A549 (cell line): ENCODE measurements around the gene FMNL3. TPM values are rescaled to one million over a fixed set of nuclear protein-coding genes. Genes with fewer than 3 reads are reported as not detected.

Experiments
- ATAC-seq, 2 experiments: fragments of 200-7000 bp in 1 of 2; fragments of >200 bp in 1 of 2; cut with Nextera tagmentation in 1 of 2; cut with Tn5 transposase in 1 of 2; 3 replicates each; pipeline versions ENCODE4 v1.8.0 to v1.9.1; 2018 to 2020; ENCODE audit warnings: mild to moderate bottlenecking in 1 of 2, moderate library complexity in 1 of 2
- CTCF ChIA-PET: fragments of 300-600 bp; sonication (Branson Sonifier 250); formaldehyde crosslinking; extraction: SDS; loops from one replicate; lab custom pipeline; 2021; ENCODE audit warnings: antibody characterized with exemption, inconsistent platforms; lab: Yijun Ruan, JAX
- POLR2A ChIA-PET: fragments of 350-600 bp; formaldehyde crosslinking; extraction: SDS; loops from one replicate; lab custom pipeline; 2021; ENCODE audit warnings: antibody characterized with exemption, inconsistent platforms; lab: Yijun Ruan, JAX
- DNase-seq, 2 experiments: peaks; one replicate each; pipeline versions ENCODE4 v3.0.0 to v3.0.0-alpha.2; 2011 to 2016; ENCODE audit warnings: low read depth in 1 of 2, low spot score in 1 of 2
- FAIRE-seq: peaks from 2 replicates; lab custom pipeline; 2011; peaks lifted over from hg19 to GRCh38; lab: Jason Lieb, UNC
- H3K27ac ChIP-seq, 2 experiments: fragments of >200 bp; sonication (Bioruptor Twin); formaldehyde crosslinking; 3 replicates each; pipeline ENCODE4 v1.5.1; 2016 to 2017
- H3K4me1 ChIP-seq: fragments of >200 bp; sonication (Bioruptor Twin); formaldehyde crosslinking; 3 replicates; pipeline ENCODE4 v1.6.1; 2016
- H3K4me2 ChIP-seq: fragments of >200 bp; sonication (Bioruptor Twin); formaldehyde crosslinking; 3 replicates; pipeline ENCODE4 v1.6.1; 2016
- H3K4me3 ChIP-seq: fragments of >200 bp; sonication (Bioruptor Twin); formaldehyde crosslinking; 3 replicates; pipeline ENCODE4 v1.5.1; 2016
- H3K9me3 ChIP-seq: fragments of >200 bp; sonication (Bioruptor Twin); formaldehyde crosslinking; 3 replicates; pipeline ENCODE4 v1.6.1; 2016
- BHLHE40 ChIP-seq: IDR thresholded peaks from 2 replicates; pipeline ENCODE4 v1.6.1; 2012; ENCODE audit warnings: low read depth, low read length, inconsistent platforms
- CBX2 ChIP-seq: fragments of 200-600 bp; sonication (generic); IDR thresholded peaks from 2 replicates; pipeline ENCODE4 v1.6.1; 2016; ENCODE audit warnings: low read depth, mild to moderate bottlenecking, borderline replicate concordance
- CBX8 ChIP-seq: fragments of 200-600 bp; sonication (generic); IDR thresholded peaks from 2 replicates; pipeline ENCODE4 v1.6.1; 2016
- CEBPB ChIP-seq, 2 experiments: fragments of >200 bp in 1 of 2; sonication (Bioruptor Twin) in 1 of 2; formaldehyde crosslinking in 1 of 2; IDR thresholded peaks; 2 replicates each; pipeline ENCODE4 v1.6.1; 2012 to 2016
- CTCF ChIP-seq: fragments of >200 bp; sonication (Bioruptor Twin); formaldehyde crosslinking; IDR thresholded peaks from 3 replicates; pipeline ENCODE4 v1.5.1; 2016
- EHF ChIP-seq: fragments of 250-450 bp; sonication (Bioruptor Pico); IDR thresholded peaks from 2 replicates; pipeline ENCODE4 v1.5.0; 2020; ENCODE audit warnings: mild to moderate bottlenecking
- EHMT2 ChIP-seq: fragments of 200-600 bp; sonication (generic); IDR thresholded peaks from 2 replicates; pipeline ENCODE4 v1.6.1; 2016; ENCODE audit warnings: antibody characterized with exemption, low read depth, mild to moderate bottlenecking, moderate library complexity
- ESRRA ChIP-seq: fragments of 150-350 bp; IDR thresholded peaks from 2 replicates; pipeline ENCODE4 v1.6.1; 2014; ENCODE audit warnings: mild to moderate bottlenecking, low read length, borderline replicate concordance
- FOSB ChIP-seq: fragments of 250-450 bp; sonication (Bioruptor Pico); IDR thresholded peaks from 2 replicates; pipeline ENCODE4 v1.5.0; 2020; ENCODE audit warnings: mild to moderate bottlenecking, moderate library complexity
- HEYL ChIP-seq: fragments of 250-450 bp; sonication (Bioruptor Pico); IDR thresholded peaks from 2 replicates; pipeline ENCODE4 v1.8.0; 2021; ENCODE audit warnings: mild to moderate bottlenecking, moderate library complexity
- HOXA7 ChIP-seq: fragments of 250-450 bp; sonication (Bioruptor Pico); IDR thresholded peaks from 2 replicates; pipeline ENCODE4 v1.5.0; 2020; ENCODE audit warnings: mild to moderate bottlenecking, moderate library complexity
- HOXB13 ChIP-seq: fragments of 250-450 bp; sonication (Bioruptor Pico); IDR thresholded peaks from 2 replicates; pipeline ENCODE4 v1.5.0; 2020; ENCODE audit warnings: low read depth, mild to moderate bottlenecking, moderate library complexity
- JUN ChIP-seq, 2 experiments: fragments of >200 bp; sonication (Bioruptor Twin); formaldehyde crosslinking; IDR thresholded peaks; 2 replicates in 1 of 2; 3 replicates in 1 of 2; pipeline ENCODE4 v1.6.1; 2016 to 2017
- JUNB ChIP-seq: fragments of >200 bp; sonication (Bioruptor Twin); formaldehyde crosslinking; IDR thresholded peaks from 2 replicates; pipeline ENCODE4 v1.6.1; 2016
- KDM5A ChIP-seq: fragments of 200-600 bp; sonication (generic); IDR thresholded peaks from 2 replicates; pipeline ENCODE4 v1.6.1; 2016; ENCODE audit warnings: antibody characterized with exemption, mild to moderate bottlenecking
- MAFK ChIP-seq: fragments of 450-650 bp; IDR thresholded peaks from 2 replicates; pipeline ENCODE4 v1.6.1; 2014; ENCODE audit not compliant: partially characterized antibody
- PBX3 ChIP-seq: IDR thresholded peaks from 2 replicates; pipeline ENCODE4 v1.6.1; 2012
- POLR2A ChIP-seq: IDR thresholded peaks from 2 replicates; pipeline ENCODE4 v1.6.1; 2012; ENCODE audit warnings: mild to moderate bottlenecking, low read length
- RCOR1 ChIP-seq: fragments of 150-350 bp; IDR thresholded peaks from 2 replicates; pipeline ENCODE4 v1.6.1; 2014; ENCODE audit warnings: antibody characterized with exemption, low read length, low read depth
- RFX5 ChIP-seq: fragments of 450-650 bp; IDR thresholded peaks from 2 replicates; pipeline ENCODE4 v1.7.1; 2014; ENCODE audit warnings: antibody characterized with exemption, mild to moderate bottlenecking, moderate library complexity
- SREBF2 ChIP-seq: fragments of 450-650 bp; IDR thresholded peaks from 2 replicates; pipeline ENCODE4 v1.6.1; 2014; ENCODE audit warnings: mild to moderate bottlenecking, moderate library complexity
- TFCP2L1 ChIP-seq: fragments of 250-450 bp; sonication (Bioruptor Pico); IDR thresholded peaks from 2 replicates; pipeline ENCODE4 v1.5.0; 2021; ENCODE audit warnings: mild to moderate bottlenecking
- ZFP36 ChIP-seq: fragments of 450-650 bp; IDR thresholded peaks from 2 replicates; pipeline ENCODE4 v1.6.1; 2014; ENCODE audit warnings: borderline replicate concordance; ENCODE audit not compliant: partially characterized antibody
- ZNF302 ChIP-seq: fragments of 250-450 bp; sonication (Bioruptor Pico); IDR thresholded peaks from 2 replicates; pipeline ENCODE4 v1.9.0; 2021; ENCODE audit warnings: inconsistent platforms, mild to moderate bottlenecking, moderate library complexity
- ZSCAN20 ChIP-seq: fragments of 250-450 bp; sonication (Bioruptor Pico); IDR thresholded peaks from 2 replicates; pipeline ENCODE4 v1.8.0; 2022; ENCODE audit warnings: mild to moderate bottlenecking, moderate library complexity
- WGBS: methylation state at CpG from one replicate; pipeline ENCODE4 v1.1.6; 2017; ENCODE audit errors: missing lambda C conversion rate; 5-methylcytosine and 5-hydroxymethylcytosine counted together
- polyA plus RNA-seq, 4 experiments: library from polyadenylated mRNA; depleted of rRNA in 3 of 4; stranded (reverse); fragments of >200 nt; fragmentation: RNase III in 1 of 4; extraction: RNeasy Plus Mini Kit Qiagen cat#74134 plus additional on column Dnase treatment in 1 of 4; gene quantifications; 2 replicates in 3 of 4; 3 replicates in 1 of 4; pipeline ENCODE4 v1.2.3, GENCODE V29; 2011 to 2017

FMNL3 gene
- polyA plus RNA-seq, 2 of the 4 experiments (the other 2 are of a cell fraction): 1.7 TPM

GRCh38 chr12:49698619-49699545, 8.3 kb downstream of the FMNL3 start:
- no peak overlapping the region for H3K27ac ChIP-seq
- H3K9me3 ChIP-seq: no peaks in the 10 kb centered on the region
- DNase-seq (no peak), ATAC-seq (peak in 1 of 2 experiments; percentile 24; a peak in 2 of 6 replicates), FAIRE-seq (no peak)
- ChIA-PET POLR2A (interaction anchor here (1.9 kb wide), 1 partner anchor 43 kb away, joined by 5 read pairs; the partner anchor contains the start of gene TMBIM6), CTCF (interaction anchor here (0.6 to 1.5 kb wide), 6 partner anchors 9 to 141 kb away, joined by 3 to 7 read pairs (median 3); no protein-coding TSS in a partner anchor)
- no peak for TF ChIP-seq PBX3
- no peak for TF ChIP-seq ZSCAN20
- no peak for TF ChIP-seq POLR2A
- TF ChIP-seq CTCF: no peak
- no peak for TF ChIP-seq EHMT2
- no peak for TF ChIP-seq ZNF302
- no peak for TF ChIP-seq TFCP2L1
- no peak for TF ChIP-seq CEBPB (IDR thresholded peaks at IDR 0.05)
- no peak for TF ChIP-seq ZFP36
- no peak for TF ChIP-seq CBX2
- TF ChIP-seq SREBF2: no peak
- TF ChIP-seq HOXB13 (CRISPR knock-in tag): no peak
- TF ChIP-seq JUNB: no peak
- TF ChIP-seq RFX5: no peak
- no peak for TF ChIP-seq BHLHE40
- no peak for TF ChIP-seq EHF (CRISPR knock-in tag)
- no peak overlapping the region for H3K4me3 ChIP-seq
- H3K4me1 ChIP-seq: 0 out of 3 replicates have a peak, but pooled peaks cover 4% of the 10 kb centered on the region
- 57% methylated on average over 8 of the region's 8 CpGs for WGBS
- no peak overlapping the region for H3K4me2 ChIP-seq

- H3K4me3 ChIP-seq: no peak overlapping the region
- 47% methylated on average over 4 of the region's 4 CpGs for WGBS
- CTCF ChIA-PET: interaction anchor here (1.5 to 3.1 kb wide), 2 partner anchors 11 to 18 kb away, joined by 7 to 10 read pairs; no protein-coding TSS in a partner anchor
- DNase-seq: no peak
- H3K27ac ChIP-seq: no peak overlapping the region
- H3K4me2 ChIP-seq: no peak overlapping the region
- H3K9me3 ChIP-seq: no peaks in the 10 kb centered on the region
- no peak for TF ChIP-seq FOSB (CRISPR knock-in tag)
- no peak for TF ChIP-seq MAFK
- TF ChIP-seq ESRRA: no peak
- TF ChIP-seq, all 56 proteins: peak for 0
- 0 out of 3 replicates have a peak, but pooled peaks cover 4% of the 10 kb centered on the region for H3K4me1 ChIP-seq
- ATAC-seq (no peak), FAIRE-seq (no peak)
- POLR2A ChIA-PET: interaction anchor here (1.9 kb wide), 1 partner anchor 44 kb away, joined by 5 read pairs; the partner anchor contains the start of gene TMBIM6
Observed at GRCh38 chr12:49697808-49698207, 9.4 kb downstream of the FMNL3 start.

GRCh38 chr12:49696723-49697122, 10.5 kb downstream of the FMNL3 start:
- no peaks in the 10 kb centered on the region for H3K9me3 ChIP-seq
- ChIA-PET CTCF (interaction anchor here (1.2 to 3.1 kb wide), 4 partner anchors 9 to 59 kb away, joined by 3 to 10 read pairs (median 6); no protein-coding TSS in a partner anchor), POLR2A (no interaction called here)
- FAIRE-seq (no peak), ATAC-seq (no peak), DNase-seq (no peak)
- no peak overlapping the region for H3K4me2 ChIP-seq
- TF ChIP-seq ZFP36 (no peak), CTCF (no peak), JUN (IDR thresholded peaks at IDR 0.05) (no peak), RCOR1 (no peak), ESRRA (no peak), KDM5A (no peak), CBX8 (no peak), HOXA7 (CRISPR knock-in tag) (no peak), CBX2 (no peak), HEYL (CRISPR knock-in tag) (no peak)
- H3K27ac ChIP-seq: no peak overlapping the region
- H3K4me3 ChIP-seq: no peak overlapping the region
- H3K4me1 ChIP-seq: 0 out of 3 replicates have a peak, but pooled peaks cover 4% of the 10 kb centered on the region
